GM23338 (cell line): ENCODE results near the gene NDUFAB1. TPM values are rescaled to one million over a fixed set of nuclear protein-coding genes. Genes with fewer than 3 reads are reported as not detected.

Experiments used
- ATAC-seq: fragments of 200-7000 bp; cut with Tn5 transposase; 3 replicates; pipeline ENCODE4 v1.9.1; 2020
- DNase-seq: peaks from one replicate; pipeline ENCODE4 v3.0.0-alpha.2; 2015; ENCODE audit warnings: low spot score
- H2AFZ ChIP-seq: fragments of 200-600 bp; sonication (generic); 2 replicates; pipeline ENCODE4 v1.8.0; 2016; ENCODE audit warnings: antibody characterized with exemption, mild to moderate bottlenecking, moderate library complexity
- H3F3A ChIP-seq: fragments of 200-600 bp; sonication (generic); replicated peaks from 2 replicates; pipeline ENCODE4 v1.8.0; 2017; ENCODE audit warnings: antibody characterized with exemption, mixed run types, low read depth
- H3K27ac ChIP-seq: fragments of 200-600 bp; sonication (generic); 2 replicates; pipeline ENCODE4 v1.6.1; 2016; ENCODE audit warnings: low read depth
- H3K27me3 ChIP-seq: fragments of 200-600 bp; sonication (generic); 2 replicates; pipeline ENCODE4 v1.8.0; 2016; ENCODE audit warnings: mild to moderate bottlenecking, mixed run types, moderate library complexity; ENCODE audit not compliant: insufficient read depth
- H3K36me3 ChIP-seq: fragments of 200-600 bp; sonication (generic); 2 replicates; pipeline ENCODE4 v1.8.0; 2016; ENCODE audit warnings: mild to moderate bottlenecking; ENCODE audit not compliant: insufficient read depth
- H3K4me1 ChIP-seq: fragments of 200-600 bp; sonication (generic); 2 replicates; pipeline ENCODE4 v1.8.0; 2016; ENCODE audit warnings: mild to moderate bottlenecking, moderate library complexity; ENCODE audit not compliant: insufficient read depth
- H3K4me2 ChIP-seq: fragments of 200-600 bp; sonication (generic); 2 replicates; pipeline ENCODE4 v1.7.1; 2017; ENCODE audit warnings: mixed run types
- H3K4me3 ChIP-seq: fragments of 200-600 bp; sonication (generic); 2 replicates; pipeline ENCODE4 v1.6.1; 2016; ENCODE audit warnings: mixed run types
- H3K79me2 ChIP-seq: fragments of 200-600 bp; sonication (generic); replicated peaks from 2 replicates; pipeline ENCODE4 v1.8.0; 2017; ENCODE audit warnings: mild to moderate bottlenecking; ENCODE audit not compliant: insufficient read depth
- H3K9me2 ChIP-seq: fragments of 200-600 bp; sonication (generic); 2 replicates; pipeline ENCODE4 v1.8.0; 2017; ENCODE audit not compliant: insufficient read depth
- H4K20me1 ChIP-seq: fragments of 200-600 bp; sonication (generic); replicated peaks from 2 replicates; pipeline ENCODE4 v1.8.0; 2017; ENCODE audit warnings: mild to moderate bottlenecking; ENCODE audit not compliant: insufficient read depth
- H3K27ac Mint-ChIP-seq: 2 replicates; pipeline ENCODE4 v1.8.0; 2020; ENCODE audit warnings: inconsistent platforms, mild to moderate bottlenecking, moderate library complexity, mixed read lengths
- H3K27me3 Mint-ChIP-seq: 3 replicates; pipeline ENCODE4 v1.8.0; 2022; ENCODE audit warnings: low read depth, mild to moderate bottlenecking, moderate library complexity, mixed read lengths, inconsistent platforms; ENCODE audit not compliant: insufficient read depth, poor library complexity
- H3K36me3 Mint-ChIP-seq: 3 replicates; pipeline ENCODE4 v1.8.0; 2021; ENCODE audit warnings: low read depth, mild to moderate bottlenecking, inconsistent platforms, moderate library complexity, mixed read lengths
- H3K4me1 Mint-ChIP-seq: 3 replicates; pipeline ENCODE4 v1.8.0; 2020; ENCODE audit warnings: mild to moderate bottlenecking, inconsistent platforms, mixed read lengths
- H3K4me3 Mint-ChIP-seq: 3 replicates; pipeline ENCODE4 v1.8.0; 2021; ENCODE audit warnings: moderate library complexity, mild to moderate bottlenecking, inconsistent platforms, mixed read lengths
- H3K9me3 Mint-ChIP-seq: 3 replicates; pipeline ENCODE4 v1.8.0; 2020; ENCODE audit warnings: moderate library complexity, mild to moderate bottlenecking, inconsistent platforms, mixed read lengths
- CTCF ChIP-seq, 2 experiments: fragments of 200-600 bp in 1 of 2; sonication (generic) in 1 of 2; conservative IDR thresholded peaks; 2 replicates each; pipeline versions ENCODE4 v1.5.1 to v1.6.1; 2016 to 2017; ENCODE audit warnings: antibody characterized with exemption in 2 of 2, low read depth in 2 of 2, mild to moderate bottlenecking in 2 of 2, moderate library complexity in 1 of 2
- ETS1 ChIP-seq: IDR thresholded peaks from 2 replicates; pipeline ENCODE4 v1.6.1; 2016; ENCODE audit warnings: antibody characterized with exemption
- JUNB ChIP-seq: IDR thresholded peaks from one replicate; pipeline ENCODE4 v1.6.1; 2016; ENCODE audit warnings: antibody characterized with exemption; ENCODE audit not compliant: unreplicated experiment
- NANOG ChIP-seq: IDR thresholded peaks from 2 replicates; pipeline ENCODE4 v1.6.1; 2016; ENCODE audit warnings: antibody characterized with exemption, borderline replicate concordance
- STAT1 ChIP-seq: IDR thresholded peaks from one replicate; pipeline ENCODE4 v1.6.1; 2016; ENCODE audit warnings: antibody characterized with exemption; ENCODE audit not compliant: unreplicated experiment
- ZNF114 ChIP-seq: fragments of 250-450 bp; sonication (Bioruptor Pico); IDR thresholded peaks from 2 replicates; pipeline ENCODE4 v1.5.0; 2020; ENCODE audit warnings: mild to moderate bottlenecking, moderate library complexity
- ZNF331 ChIP-seq: fragments of 250-450 bp; sonication (Bioruptor Pico); IDR thresholded peaks from 2 replicates; pipeline ENCODE4 v1.5.0; 2020; ENCODE audit warnings: low read depth, mild to moderate bottlenecking, moderate library complexity
- ZNF462 ChIP-seq: fragments of 250-450 bp; sonication (Bioruptor Pico); IDR thresholded peaks from 2 replicates; pipeline ENCODE4 v1.5.0; 2020; ENCODE audit warnings: mild to moderate bottlenecking, moderate library complexity
- polyA plus RNA-seq: library from polyadenylated mRNA; unstranded; fragments of >200 nt; fragmentation: Nextera tagmentation; extraction: Ambion mirVana; gene quantifications from 2 replicates; pipeline ENCODE4 v1.2.1, GENCODE V29; 2016
- total RNA-seq: library from RNA; depleted of rRNA; stranded (reverse); fragments of >200 nt; shearing (Covaris generic); gene quantifications from 2 replicates; pipeline ENCODE4 v1.2.3, GENCODE V29; 2014

Gene NDUFAB1
- total and polyA plus RNA-seq, 2 experiments from 2014 or later = 136 to 477 TPM

GRCh38 chr16:23537390-23537789, 58.7 kb downstream of the NDUFAB1 start (continued):
- no peak for TF ChIP-seq ZNF462 (CRISPR knock-in tag)
- TF ChIP-seq ZNF331 (CRISPR knock-in tag) = no peak

- Histone ChIP-seq H4K20me1 (peaks cover 2% of the 10 kb centered on the region), H3K27ac (no peak overlapping the region), H2AFZ (no peak overlapping the region), H3K79me2 (no peaks in the 10 kb centered on the region), H3K27me3 (no peaks in the 10 kb centered on the region), H3K4me3 (no peak overlapping the region), H3K36me3 (peaks cover 47% of the 10 kb centered on the region), H3F3A (no peaks in the 10 kb centered on the region), H3K4me2 (no peak overlapping the region), H3K9me2 (no peaks in the 10 kb centered on the region), H3K4me1 (no peaks in the 10 kb centered on the region)
- no peak overlapping the region for H3K4me3 Mint-ChIP-seq
- H3K27ac Mint-ChIP-seq = no peak overlapping the region
- H3K27me3 Mint-ChIP-seq = peaks cover 8% of the 10 kb centered on the region
- H3K4me1 Mint-ChIP-seq = no peaks in the 10 kb centered on the region
- DNase-seq = no peak
- ATAC-seq = no peak
- H3K9me3 Mint-ChIP-seq = no peaks in the 10 kb centered on the region
- peaks cover 61% of the 10 kb centered on the region for H3K36me3 Mint-ChIP-seq
- TF ChIP-seq ETS1 (no peak), CTCF (conservative IDR thresholded peaks at IDR 0.05; ENCODE audit: low read depth in 2 of 2) (no peak), ZNF114 (CRISPR knock-in tag) (no peak), STAT1 (no peak), JUNB (no peak), NANOG (no peak)
These were observed 60.2 kb downstream of the NDUFAB1 start for GRCh38 chr16:23535901-23536300.
